GM23338 (cell line): ENCODE data around the gene RIPPLY2. TPM values are rescaled to one million over a fixed set of nuclear protein-coding genes. Genes with fewer than 3 reads are reported as not detected.

ENCODE experiments used
- ATAC-seq: fragments of 200-7000 bp; cut with Tn5 transposase; 3 replicates; pipeline ENCODE4 v1.9.1; 2020
- DNase-seq: peaks from one replicate; pipeline ENCODE4 v3.0.0-alpha.2; 2015; ENCODE audit warnings: low spot score
- H2AFZ ChIP-seq: fragments of 200-600 bp; sonication (generic); 2 replicates; pipeline ENCODE4 v1.8.0; 2016; ENCODE audit warnings: antibody characterized with exemption, mild to moderate bottlenecking, moderate library complexity
- H3F3A ChIP-seq: fragments of 200-600 bp; sonication (generic); replicated peaks from 2 replicates; pipeline ENCODE4 v1.8.0; 2017; ENCODE audit warnings: antibody characterized with exemption, mixed run types, low read depth
- H3K27ac ChIP-seq: fragments of 200-600 bp; sonication (generic); 2 replicates; pipeline ENCODE4 v1.6.1; 2016; ENCODE audit warnings: low read depth
- H3K27me3 ChIP-seq: fragments of 200-600 bp; sonication (generic); 2 replicates; pipeline ENCODE4 v1.8.0; 2016; ENCODE audit warnings: mild to moderate bottlenecking, mixed run types, moderate library complexity; ENCODE audit not compliant: insufficient read depth
- H3K36me3 ChIP-seq: fragments of 200-600 bp; sonication (generic); 2 replicates; pipeline ENCODE4 v1.8.0; 2016; ENCODE audit warnings: mild to moderate bottlenecking; ENCODE audit not compliant: insufficient read depth
- H3K4me1 ChIP-seq: fragments of 200-600 bp; sonication (generic); 2 replicates; pipeline ENCODE4 v1.8.0; 2016; ENCODE audit warnings: mild to moderate bottlenecking, moderate library complexity; ENCODE audit not compliant: insufficient read depth
- H3K4me2 ChIP-seq: fragments of 200-600 bp; sonication (generic); 2 replicates; pipeline ENCODE4 v1.7.1; 2017; ENCODE audit warnings: mixed run types
- H3K4me3 ChIP-seq: fragments of 200-600 bp; sonication (generic); 2 replicates; pipeline ENCODE4 v1.6.1; 2016; ENCODE audit warnings: mixed run types
- H3K79me2 ChIP-seq: fragments of 200-600 bp; sonication (generic); replicated peaks from 2 replicates; pipeline ENCODE4 v1.8.0; 2017; ENCODE audit warnings: mild to moderate bottlenecking; ENCODE audit not compliant: insufficient read depth
- H3K9me2 ChIP-seq: fragments of 200-600 bp; sonication (generic); 2 replicates; pipeline ENCODE4 v1.8.0; 2017; ENCODE audit not compliant: insufficient read depth
- H4K20me1 ChIP-seq: fragments of 200-600 bp; sonication (generic); replicated peaks from 2 replicates; pipeline ENCODE4 v1.8.0; 2017; ENCODE audit warnings: mild to moderate bottlenecking; ENCODE audit not compliant: insufficient read depth
- H3K27ac Mint-ChIP-seq: 2 replicates; pipeline ENCODE4 v1.8.0; 2020; ENCODE audit warnings: inconsistent platforms, mild to moderate bottlenecking, moderate library complexity, mixed read lengths
- H3K27me3 Mint-ChIP-seq: 3 replicates; pipeline ENCODE4 v1.8.0; 2022; ENCODE audit warnings: low read depth, mild to moderate bottlenecking, moderate library complexity, mixed read lengths, inconsistent platforms; ENCODE audit not compliant: insufficient read depth, poor library complexity
- H3K36me3 Mint-ChIP-seq: 3 replicates; pipeline ENCODE4 v1.8.0; 2021; ENCODE audit warnings: low read depth, mild to moderate bottlenecking, inconsistent platforms, moderate library complexity, mixed read lengths
- H3K4me1 Mint-ChIP-seq: 3 replicates; pipeline ENCODE4 v1.8.0; 2020; ENCODE audit warnings: mild to moderate bottlenecking, inconsistent platforms, mixed read lengths
- H3K4me3 Mint-ChIP-seq: 3 replicates; pipeline ENCODE4 v1.8.0; 2021; ENCODE audit warnings: moderate library complexity, mild to moderate bottlenecking, inconsistent platforms, mixed read lengths
- H3K9me3 Mint-ChIP-seq: 3 replicates; pipeline ENCODE4 v1.8.0; 2020; ENCODE audit warnings: moderate library complexity, mild to moderate bottlenecking, inconsistent platforms, mixed read lengths
- CREB1 ChIP-seq: fragments of 250-450 bp; sonication (Bioruptor Pico); IDR thresholded peaks from 2 replicates; pipeline ENCODE4 v1.5.0; 2020; ENCODE audit warnings: low read depth, mild to moderate bottlenecking, moderate library complexity
- CTCF ChIP-seq, 2 experiments: fragments of 200-600 bp in 1 of 2; sonication (generic) in 1 of 2; conservative IDR thresholded peaks; 2 replicates each; pipeline versions ENCODE4 v1.5.1 to v1.6.1; 2016 to 2017; ENCODE audit warnings: antibody characterized with exemption in 2 of 2, low read depth in 2 of 2, mild to moderate bottlenecking in 2 of 2, moderate library complexity in 1 of 2
- ETS1 ChIP-seq: IDR thresholded peaks from 2 replicates; pipeline ENCODE4 v1.6.1; 2016; ENCODE audit warnings: antibody characterized with exemption
- EZH2 ChIP-seq: fragments of 200-600 bp; sonication (generic); IDR thresholded peaks from one replicate; pipeline ENCODE4 v1.8.0; 2017; ENCODE audit warnings: antibody characterized with exemption, mild to moderate bottlenecking, low read depth; ENCODE audit not compliant: unreplicated experiment
- EZH2phosphoT487 ChIP-seq: fragments of 200-600 bp; sonication (generic); IDR thresholded peaks from one replicate; pipeline ENCODE4 v1.8.1; 2018; ENCODE audit warnings: antibody characterized with exemption; ENCODE audit not compliant: unreplicated experiment
- JUNB ChIP-seq: IDR thresholded peaks from one replicate; pipeline ENCODE4 v1.6.1; 2016; ENCODE audit warnings: antibody characterized with exemption; ENCODE audit not compliant: unreplicated experiment
- NANOG ChIP-seq: IDR thresholded peaks from 2 replicates; pipeline ENCODE4 v1.6.1; 2016; ENCODE audit warnings: antibody characterized with exemption, borderline replicate concordance
- REST ChIP-seq: IDR thresholded peaks from one replicate; pipeline ENCODE4 v1.6.1; 2018; ENCODE audit warnings: antibody characterized with exemption; ENCODE audit not compliant: unreplicated experiment
- STAT1 ChIP-seq: IDR thresholded peaks from one replicate; pipeline ENCODE4 v1.6.1; 2016; ENCODE audit warnings: antibody characterized with exemption; ENCODE audit not compliant: unreplicated experiment
- ZNF114 ChIP-seq: fragments of 250-450 bp; sonication (Bioruptor Pico); IDR thresholded peaks from 2 replicates; pipeline ENCODE4 v1.5.0; 2020; ENCODE audit warnings: mild to moderate bottlenecking, moderate library complexity
- ZNF462 ChIP-seq: fragments of 250-450 bp; sonication (Bioruptor Pico); IDR thresholded peaks from 2 replicates; pipeline ENCODE4 v1.5.0; 2020; ENCODE audit warnings: mild to moderate bottlenecking, moderate library complexity
- polyA plus RNA-seq: library from polyadenylated mRNA; unstranded; fragments of >200 nt; fragmentation: Nextera tagmentation; extraction: Ambion mirVana; gene quantifications from 2 replicates; pipeline ENCODE4 v1.2.1, GENCODE V29; 2016
- total RNA-seq: library from RNA; depleted of rRNA; stranded (reverse); fragments of >200 nt; shearing (Covaris generic); gene quantifications from 2 replicates; pipeline ENCODE4 v1.2.3, GENCODE V29; 2014

The RIPPLY2 gene
- total and polyA plus RNA-seq, 2 experiments from 2014 or later, result 3.4 to 4.0 TPM

- TF ChIP-seq REST (no peak), ZNF114 (no peak), EZH2 (no peak), ETS1 (no peak), CREB1 (no peak), NANOG (no peak), ZNF462 (CRISPR knock-in tag) (no peak), CTCF (conservative IDR thresholded peaks at IDR 0.05; ENCODE audit: low read depth in 2 of 2) (no peak), JUNB (no peak), STAT1 (no peak), EZH2phosphoT487 (no peak)
- H2AFZ ChIP-seq, result no peak overlapping the region
- no peak overlapping the region for H3K27ac ChIP-seq
- peak overlapping the region; percentile 98 for H3K4me2 ChIP-seq
- DNase-seq (no peak), ATAC-seq (no peak)
- peaks cover 34% of the 10 kb centered on the region for H3K79me2 ChIP-seq
- H3K27ac Mint-ChIP-seq, result no peak overlapping the region
- H3K27me3 ChIP-seq, result peaks cover 5% of the 10 kb centered on the region; the same call in 1 of the 2 replicates
- peaks cover 19% of the 10 kb centered on the region for H4K20me1 ChIP-seq
- H3K9me2 ChIP-seq, result no peaks in the 10 kb centered on the region
- peaks cover 17% of the 10 kb centered on the region; the same call in 2 of the 3 replicates for H3K36me3 Mint-ChIP-seq
- H3K4me3 Mint-ChIP-seq, result peak overlapping the region; percentile 98
- peak overlapping the region; percentile 98 for H3K4me3 ChIP-seq
- H3K9me3 Mint-ChIP-seq, result no peaks in the 10 kb centered on the region; the same call in 1 of the 3 replicates
- peaks cover 5% of the 10 kb centered on the region for H3K27me3 Mint-ChIP-seq
- H3K4me1 Mint-ChIP-seq, result peaks cover 22% of the 10 kb centered on the region
- 0 out of 2 replicates have a peak, but pooled peaks cover 10% of the 10 kb centered on the region for H3K36me3 ChIP-seq
- no peaks in the 10 kb centered on the region for H3F3A ChIP-seq
- peaks cover 17% of the 10 kb centered on the region for H3K4me1 ChIP-seq
Observed at GRCh38 chr6:83860782-83861495, 7.8 kb downstream of the RIPPLY2 start.
